ENCODE results near the gene STIL. TPM values are rescaled to one million over a fixed set of nuclear protein-coding genes. Genes with fewer than 3 reads are reported as not detected.
A peak's percentile ranks its signal among the peaks of the same experiment; 100 is the strongest.

Gene STIL
- total and polyA plus RNA-seq, 2 donors (not counting 3 experiments of a cell fraction or from before 2014, with no cell fraction given): 10.3 to 28.1 TPM

DNA sequence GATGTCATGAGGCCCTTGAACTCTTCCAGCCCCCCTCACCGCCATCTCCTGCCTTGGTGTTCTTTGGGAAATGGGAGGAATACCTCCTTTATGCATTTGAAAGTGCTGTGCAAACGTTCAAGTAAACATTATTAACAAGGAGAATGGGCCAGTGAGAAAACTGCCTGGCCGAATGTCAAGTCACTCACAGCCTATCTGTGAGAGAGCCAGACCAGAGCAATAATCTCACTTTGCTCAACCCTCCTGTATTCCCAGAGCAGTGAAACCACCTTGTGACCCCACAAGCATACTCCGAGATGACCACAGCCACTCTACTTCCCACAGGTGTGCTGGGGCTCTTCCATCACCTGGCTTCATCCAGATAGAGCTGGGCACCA is 87.1 kb downstream of the STIL start:
- intact Hi-C loops (cut with micrococcal nuclease) (loop anchor here (1.0 kb wide), 1 partner anchor 34 kb away; no protein-coding TSS in a partner anchor), dilution Hi-C loops (cut with MboI; ENCODE audit: extremely low pct_ligation_motif_present, low sequenced_read_pairs) (no loop called here)
- H3K9ac ChIP-seq (replicated peaks; ENCODE audit: extremely low read depth, insufficient read depth, low read length): no peak overlapping the region
- H3K27me3 ChIP-seq (ENCODE audit: control insufficient read depth in 2 of 2, insufficient read depth in 2 of 2, low read length in 2 of 2): no peaks in the 10 kb centered on the region
- no peak for FAIRE-seq
- H3K79me2 ChIP-seq (ENCODE audit: control insufficient read depth, insufficient read depth, low read length): peaks cover 72% of the 10 kb centered on the region
- no peaks in the 10 kb centered on the region for H4K20me1 ChIP-seq (replicated peaks; ENCODE audit: control insufficient read depth, extremely low read depth, insufficient read depth, low read length)
- CTCF ChIA-PET: interaction anchor here (1.0 to 7.0 kb wide), 9 partner anchors 8 to 211 kb away, joined by 3 to 76 read pairs (median 4); partner anchors contain the start of gene FOXD2
- peak overlapping the region in 2 of 3 experiments; percentile 41 to 93 for H3K4me3 ChIP-seq (replicated peaks in 1 of 3; ENCODE audit: insufficient read depth in 1 of 3, low read depth in 1 of 3, low read length in 3 of 3)
- H3K4me1 ChIP-seq (ENCODE audit: control insufficient read depth, extremely low read depth, insufficient read depth, low read length): peaks cover 37% of the 10 kb centered on the region
- H3K9me1 ChIP-seq (replicated peaks; ENCODE audit: control insufficient read depth, extremely low read depth, insufficient read depth, low read length): no peaks in the 10 kb centered on the region
- peak; percentile 32 for DNase-seq (ENCODE audit: low read depth, low spot score)
- peak overlapping the region; percentile 97 for H3K4me2 ChIP-seq (ENCODE audit: insufficient read depth, low read length)
- H3K9me3 ChIP-seq (replicated peaks; ENCODE audit: control insufficient read depth, insufficient read depth, low read length): no peaks in the 10 kb centered on the region
- no peak overlapping the region for H2AFZ ChIP-seq (ENCODE audit: low read depth, low read length)
- H3K36me3 ChIP-seq (ENCODE audit: control insufficient read depth in 2 of 2, extremely low read depth in 1 of 2, insufficient read depth in 2 of 2, low read length in 2 of 2): peaks cover 6 to 21% of the 10 kb centered on the region in 2 experiments
- POLR2A ChIA-PET: interaction anchor here (0.6 to 2.2 kb wide), 5 partner anchors 13 to 623 kb away, joined by 3 to 9 read pairs (median 4); partner anchors contain the start of genes MKNK1 and STIL
- TF ChIP-seq, protein P1, sequence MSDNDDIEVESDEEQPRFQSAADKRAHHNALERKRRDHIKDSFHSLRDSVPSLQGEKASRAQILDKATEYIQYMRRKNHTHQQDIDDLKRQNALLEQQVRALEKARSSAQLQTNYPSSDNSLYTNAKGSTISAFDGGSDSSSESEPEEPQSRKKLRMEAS (IDR thresholded peaks at IDR 0.05; ENCODE audit: insufficient read depth, insufficient read length): no peak
- TF ChIP-seq GATA2 (IDR thresholded peaks at IDR 0.05; ENCODE audit: insufficient read depth, insufficient read length, low read depth, low read length) (no peak), JUN (IDR thresholded peaks at IDR 0.05; ENCODE audit: borderline replicate concordance, insufficient read depth, insufficient read length, low read depth) (no peak), EZH2 (IDR thresholded peaks at IDR 0.05; ENCODE audit: borderline replicate concordance, low read depth, low read length, severe bottlenecking) (no peak), POLR2A (IDR thresholded peaks at IDR 0.05; ENCODE audit: low read depth, low read length) (no peak), MYC (IDR thresholded peaks at IDR 0.05; ENCODE audit: low read depth, low read length) (no peak), FOS (IDR thresholded peaks at IDR 0.05; ENCODE audit: borderline replicate concordance, insufficient read depth, low read length) (no peak), POLR2AphosphoS5 (IDR thresholded peaks at IDR 0.05; ENCODE audit: insufficient read depth, low read depth, low read length) (no peak)
- TF ChIP-seq, protein P2, sequence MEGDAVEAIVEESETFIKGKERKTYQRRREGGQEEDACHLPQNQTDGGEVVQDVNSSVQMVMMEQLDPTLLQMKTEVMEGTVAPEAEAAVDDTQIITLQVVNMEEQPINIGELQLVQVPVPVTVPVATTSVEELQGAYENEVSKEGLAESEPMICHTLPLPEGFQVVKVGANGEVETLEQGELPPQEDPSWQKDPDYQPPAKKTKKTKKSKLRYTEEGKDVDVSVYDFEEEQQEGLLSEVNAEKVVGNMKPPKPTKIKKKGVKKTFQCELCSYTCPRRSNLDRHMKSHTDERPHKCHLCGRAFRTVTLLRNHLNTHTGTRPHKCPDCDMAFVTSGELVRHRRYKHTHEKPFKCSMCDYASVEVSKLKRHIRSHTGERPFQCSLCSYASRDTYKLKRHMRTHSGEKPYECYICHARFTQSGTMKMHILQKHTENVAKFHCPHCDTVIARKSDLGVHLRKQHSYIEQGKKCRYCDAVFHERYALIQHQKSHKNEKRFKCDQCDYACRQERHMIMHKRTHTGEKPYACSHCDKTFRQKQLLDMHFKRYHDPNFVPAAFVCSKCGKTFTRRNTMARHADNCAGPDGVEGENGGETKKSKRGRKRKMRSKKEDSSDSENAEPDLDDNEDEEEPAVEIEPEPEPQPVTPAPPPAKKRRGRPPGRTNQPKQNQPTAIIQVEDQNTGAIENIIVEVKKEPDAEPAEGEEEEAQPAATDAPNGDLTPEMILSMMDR (IDR thresholded peaks at IDR 0.05; ENCODE audit: extremely low read depth in 1 of 2, insufficient read depth in 1 of 2, low read depth in 1 of 2, low read length in 2 of 2): no peak
- no TSS peak for BruUV-seq (replicated peaks)
- peak overlapping the region; percentile 65 for H3K27ac ChIP-seq (ENCODE audit: insufficient read depth, low read depth, low read length)
